ENCODE measurements around the gene BSG. TPM values are rescaled to one million over a fixed set of nuclear protein-coding genes. Genes with fewer than 3 reads are reported as not detected.

The BSG gene
- total RNA-seq, 2 experiments from 2014 or later = 165 to 175 TPM

- DNase-seq = no peak
- ATAC-seq = no peak
- Mint-ChIP-seq H3K27me3 (peaks cover 17% of the 10 kb centered on the region), H3K4me3 (peak overlapping the region; percentile 38), H3K36me3 (ENCODE audit: low read depth) (no peaks in the 10 kb centered on the region), H3K9me3 (ENCODE audit: low read depth) (no peaks in the 10 kb centered on the region), H3K27ac (no peak overlapping the region), H3K4me1 (peaks cover 3% of the 10 kb centered on the region)
- intact Hi-C loops (cut with DNase I, micrococcal nuclease) = no loop called here
- CTCF ChIA-PET = no interaction called here
- POLR2A ChIA-PET = no interaction called here
Observed at GRCh38 chr19:591099-591958, 18.9 kb downstream of the BSG start.

DNA sequence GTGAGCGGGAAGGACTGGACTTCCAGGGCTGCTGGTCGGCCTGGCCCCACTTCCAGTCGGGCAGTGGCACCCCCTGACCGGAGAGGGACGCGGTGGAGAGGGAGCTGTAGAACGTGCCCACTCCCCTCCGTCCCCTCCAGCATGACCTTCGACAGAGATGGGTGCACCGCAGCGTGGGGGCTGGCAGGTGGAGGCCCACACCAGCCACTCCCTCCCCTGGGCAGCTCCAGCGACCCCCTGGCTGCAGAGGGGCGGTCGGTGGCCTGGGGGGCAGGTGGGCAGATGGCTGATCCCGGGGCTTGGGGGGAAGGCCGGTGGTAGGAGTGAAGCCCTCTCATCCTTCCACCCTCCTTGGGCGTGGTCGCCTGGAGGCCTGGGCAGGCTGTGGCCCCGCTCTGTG, 19.7 kb downstream of the BSG start:
- DNase-seq (no peak), ATAC-seq (no peak)
- Mint-ChIP-seq H3K4me1 (peaks cover 3% of the 10 kb centered on the region), H3K27ac (no peak overlapping the region), H3K36me3 (ENCODE audit: low read depth) (no peaks in the 10 kb centered on the region), H3K9me3 (ENCODE audit: low read depth) (no peaks in the 10 kb centered on the region), H3K4me3 (no peak overlapping the region), H3K27me3 (peaks cover 15% of the 10 kb centered on the region)
- intact Hi-C loops (cut with DNase I, micrococcal nuclease) = no loop called here
- POLR2A ChIA-PET = no interaction called here
- CTCF ChIA-PET = no interaction called here

DNA sequence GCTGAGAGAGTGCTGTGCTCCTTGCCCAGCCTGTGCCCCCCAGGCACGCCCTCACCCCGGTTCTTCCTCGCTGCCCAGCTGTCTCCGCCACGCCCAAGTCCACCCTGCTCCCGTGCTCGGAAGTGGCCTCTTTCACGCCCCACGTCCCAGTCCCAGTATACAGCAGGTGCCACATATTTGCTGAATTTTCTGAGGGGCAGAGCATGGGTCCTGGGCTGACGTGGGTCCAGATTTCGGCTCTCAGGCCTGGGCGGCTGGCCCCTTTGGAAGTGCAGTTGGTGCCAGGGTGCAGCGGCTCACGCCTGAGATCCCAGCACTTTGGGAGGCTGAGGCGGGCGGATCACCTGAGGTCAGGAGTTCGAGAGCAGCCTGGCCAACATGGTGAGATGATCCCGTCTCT, 20.7 kb downstream of the BSG start:
- H3K27ac Mint-ChIP-seq = no peak overlapping the region
- no peaks in the 10 kb centered on the region for H3K9me3 Mint-ChIP-seq (ENCODE audit: low read depth)
- ATAC-seq (no peak), DNase-seq (no peak)
- H3K4me3 Mint-ChIP-seq = no peak overlapping the region
- H3K36me3 Mint-ChIP-seq (ENCODE audit: low read depth) = no peaks in the 10 kb centered on the region
- POLR2A ChIA-PET = no interaction called here
- intact Hi-C loops (cut with DNase I, micrococcal nuclease) = no loop called here
- CTCF ChIA-PET = no interaction called here
- H3K27me3 Mint-ChIP-seq = peaks cover 13% of the 10 kb centered on the region
- H3K4me1 Mint-ChIP-seq = peaks cover 2% of the 10 kb centered on the region

- ChIA-PET POLR2A (no interaction called here), CTCF (no interaction called here)
- Mint-ChIP-seq H3K36me3 (ENCODE audit: low read depth) (no peaks in the 10 kb centered on the region), H3K9me3 (ENCODE audit: low read depth) (no peaks in the 10 kb centered on the region), H3K27ac (no peak overlapping the region), H3K4me1 (peaks cover 2% of the 10 kb centered on the region), H3K27me3 (peaks cover 11% of the 10 kb centered on the region), H3K4me3 (no peak overlapping the region)
- intact Hi-C loops (cut with DNase I, micrococcal nuclease) = no loop called here
- DNase-seq = no peak
- no peak for ATAC-seq
Observed at GRCh38 chr19:593505-593904, 21.1 kb downstream of the BSG start.

GRCh38 chr19:594265-594870, 22.0 kb downstream of the BSG start:
- peaks cover 2% of the 10 kb centered on the region for H3K4me1 Mint-ChIP-seq
- no peak overlapping the region for H3K4me3 Mint-ChIP-seq
- POLR2A ChIA-PET = no interaction called here
- ATAC-seq (no peak), DNase-seq (no peak)
- H3K27me3 Mint-ChIP-seq = peaks cover 6% of the 10 kb centered on the region
- CTCF ChIA-PET = no interaction called here
- H3K27ac Mint-ChIP-seq = no peak overlapping the region
- H3K9me3 Mint-ChIP-seq (ENCODE audit: low read depth) = no peaks in the 10 kb centered on the region
- intact Hi-C loops (cut with DNase I, micrococcal nuclease) = no loop called here
- H3K36me3 Mint-ChIP-seq (ENCODE audit: low read depth) = no peaks in the 10 kb centered on the region

- ATAC-seq (no peak), DNase-seq (no peak)
- intact Hi-C loops (cut with DNase I, micrococcal nuclease) = no loop called here
- H3K4me3 Mint-ChIP-seq = no peak overlapping the region
- H3K27me3 Mint-ChIP-seq = peaks cover 6% of the 10 kb centered on the region
- CTCF ChIA-PET = interaction anchor here (0.5 kb wide), 1 partner anchor 12 kb away, joined by 3 read pairs; no protein-coding TSS in a partner anchor
- H3K4me1 Mint-ChIP-seq = peaks cover 2% of the 10 kb centered on the region
- POLR2A ChIA-PET = no interaction called here
- H3K27ac Mint-ChIP-seq = no peak overlapping the region
- no peaks in the 10 kb centered on the region for H3K36me3 Mint-ChIP-seq (ENCODE audit: low read depth)
- no peaks in the 10 kb centered on the region for H3K9me3 Mint-ChIP-seq (ENCODE audit: low read depth)
Observed at GRCh38 chr19:595326-596262, 23.2 kb downstream of the BSG start.

DNA sequence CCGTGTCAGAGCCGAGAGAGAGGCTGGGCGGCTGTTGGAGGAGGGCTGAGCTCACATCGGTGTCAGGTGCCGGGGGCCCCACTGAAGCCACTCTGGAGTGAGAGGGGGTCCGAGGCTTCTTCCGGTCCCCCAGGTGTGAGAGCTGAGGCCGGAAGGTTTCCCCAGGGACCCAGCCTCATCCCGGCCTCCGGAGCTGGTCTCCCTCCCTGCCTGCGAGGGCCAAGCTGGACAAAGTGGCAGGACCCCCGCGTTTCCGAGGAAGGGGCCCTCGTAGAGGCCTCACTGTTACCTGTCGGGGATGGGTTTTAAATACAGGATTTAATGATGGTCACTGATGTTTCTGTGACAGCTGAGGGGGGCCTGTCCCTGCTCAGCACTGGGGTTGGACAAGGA, 23.9 kb downstream of the BSG start:
- Mint-ChIP-seq H3K4me1 (peaks cover 1% of the 10 kb centered on the region), H3K4me3 (no peak overlapping the region), H3K27ac (no peak overlapping the region), H3K9me3 (ENCODE audit: low read depth) (no peaks in the 10 kb centered on the region), H3K27me3 (peaks cover 3% of the 10 kb centered on the region), H3K36me3 (ENCODE audit: low read depth) (no peaks in the 10 kb centered on the region)
- CTCF ChIA-PET = no interaction called here
- ATAC-seq (no peak), DNase-seq (no peak)
- intact Hi-C loops (cut with DNase I, micrococcal nuclease) = no loop called here
- POLR2A ChIA-PET = no interaction called here

DNA sequence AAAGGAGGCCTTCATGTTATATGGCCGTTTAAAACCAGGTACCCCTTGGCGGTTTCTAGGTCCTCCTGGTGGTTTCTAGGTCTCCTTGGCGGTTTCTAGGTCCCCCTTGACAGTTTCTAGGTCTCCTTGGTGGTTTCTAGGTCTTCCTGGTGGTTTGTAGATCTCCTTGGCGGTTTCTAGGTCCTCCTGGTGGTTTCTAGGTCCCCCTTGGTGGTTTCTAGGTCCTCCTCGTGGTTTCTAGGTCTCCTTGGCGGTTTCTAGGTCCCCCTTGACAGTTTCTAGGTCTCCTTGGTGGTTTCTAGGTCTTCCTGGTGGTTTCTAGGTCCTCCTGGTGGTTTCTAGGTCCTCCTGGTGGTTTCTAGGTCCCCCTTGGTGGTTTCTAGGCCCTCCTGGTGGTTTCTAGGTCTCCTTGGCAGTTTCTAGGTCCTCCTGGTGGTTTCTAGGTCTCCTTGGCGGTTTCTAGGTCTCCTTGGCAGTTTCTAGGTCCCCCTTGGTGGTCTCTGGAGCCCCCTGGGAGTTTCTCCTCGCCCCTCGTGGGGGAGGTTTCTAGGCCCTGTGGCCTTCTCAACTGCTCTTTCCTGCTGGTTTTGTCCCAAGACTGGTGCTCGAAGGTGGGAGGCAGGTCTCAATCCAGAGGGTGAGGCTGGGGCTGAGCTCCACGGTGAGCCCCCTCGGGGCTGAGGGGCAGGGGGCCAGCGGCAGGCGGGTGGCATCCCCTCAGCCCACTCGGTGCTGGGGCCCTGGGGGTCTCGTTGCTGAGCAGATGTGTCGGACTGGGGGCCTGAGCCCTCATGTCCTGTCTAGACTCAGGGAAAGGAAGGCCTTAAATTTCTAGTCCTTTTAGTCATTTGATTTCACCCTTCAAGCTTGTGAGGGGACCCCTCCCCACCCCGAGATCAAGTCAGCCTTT, 25.3 kb downstream of the BSG start:
- H3K9me3 Mint-ChIP-seq (ENCODE audit: low read depth) = no peaks in the 10 kb centered on the region
- POLR2A ChIA-PET = interaction anchor here (0.6 kb wide), 1 partner anchor 422 kb away, joined by 4 read pairs; no protein-coding TSS in a partner anchor
- intact Hi-C loops (cut with DNase I, micrococcal nuclease) = no loop called here
- no peaks in the 10 kb centered on the region for H3K4me1 Mint-ChIP-seq
- H3K27ac Mint-ChIP-seq = no peak overlapping the region
- ATAC-seq (no peak), DNase-seq (peak; percentile 46)
- CTCF ChIA-PET = no interaction called here
- H3K27me3 Mint-ChIP-seq = peaks cover 2% of the 10 kb centered on the region
- H3K4me3 Mint-ChIP-seq = no peak overlapping the region
- H3K36me3 Mint-ChIP-seq (ENCODE audit: low read depth) = no peaks in the 10 kb centered on the region

DNA sequence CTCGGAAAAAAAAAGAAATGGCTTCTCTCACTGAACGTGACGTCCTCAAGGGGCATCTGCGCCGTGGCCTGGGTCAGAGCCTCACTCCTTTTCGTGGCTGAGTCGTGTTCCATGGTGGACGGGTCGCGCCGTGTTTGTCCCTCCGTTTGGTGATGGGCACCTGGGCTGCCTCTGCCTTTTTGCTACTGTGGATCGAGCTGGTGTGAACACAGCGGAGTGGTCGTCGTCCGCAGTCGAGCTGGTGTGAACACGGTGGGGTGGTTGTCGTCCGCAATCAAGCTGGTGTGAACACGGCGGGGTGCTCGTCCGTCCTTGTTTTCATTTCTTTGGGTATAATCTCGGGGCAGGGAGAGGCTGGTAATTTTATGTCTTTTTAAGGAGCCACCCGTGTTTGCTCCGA, 28.9 kb downstream of the BSG start:
- ATAC-seq (no peak), DNase-seq (no peak)
- Mint-ChIP-seq H3K4me1 (no peaks in the 10 kb centered on the region), H3K9me3 (ENCODE audit: low read depth) (no peaks in the 10 kb centered on the region), H3K36me3 (ENCODE audit: low read depth) (no peaks in the 10 kb centered on the region), H3K27ac (no peak overlapping the region), H3K27me3 (no peaks in the 10 kb centered on the region), H3K4me3 (no peak overlapping the region)
- ChIA-PET CTCF (no interaction called here), POLR2A (no interaction called here)
- intact Hi-C loops (cut with DNase I, micrococcal nuclease) = no loop called here

GRCh38 chr19:601790-602189, 29.4 kb downstream of the BSG start:
- Mint-ChIP-seq H3K36me3 (ENCODE audit: low read depth) (no peaks in the 10 kb centered on the region), H3K27me3 (no peaks in the 10 kb centered on the region), H3K4me1 (no peaks in the 10 kb centered on the region), H3K4me3 (no peak overlapping the region), H3K27ac (no peak overlapping the region), H3K9me3 (ENCODE audit: low read depth) (no peaks in the 10 kb centered on the region)
- intact Hi-C loops (cut with DNase I, micrococcal nuclease) = no loop called here
- no peak for DNase-seq
- POLR2A ChIA-PET = no interaction called here
- no peak for ATAC-seq
- CTCF ChIA-PET = no interaction called here

Measured in activated CD4-positive, alpha-beta T cell treated with anti-CD3 and anti-CD28 coated beads for 36 hours (primary cell).